DOHH2 (cell line): ENCODE measurements around the gene NFE2L3.

ENCODE experiments used
- EZH2phosphoT487 ChIP-seq: fragments of 200-600 bp; sonication (generic); IDR thresholded peaks from 2 replicates; pipeline ENCODE4 v1.6.1; 2017; ENCODE audit warnings: borderline replicate concordance, mild to moderate bottlenecking, antibody characterized with exemption, low read length, moderate library complexity, mixed read lengths
- TF ChIP-seq, protein P1 (sequence below): fragments of 200-600 bp; sonication (generic); IDR thresholded peaks from one replicate; pipeline ENCODE4 v1.5.1; 2014; ENCODE audit warnings: antibody characterized with exemption, mild to moderate bottlenecking, low read depth, low read length; ENCODE audit not compliant: poor library complexity, severe bottlenecking

- TF ChIP-seq EZH2phosphoT487, result no peak
- TF ChIP-seq, protein P1, sequence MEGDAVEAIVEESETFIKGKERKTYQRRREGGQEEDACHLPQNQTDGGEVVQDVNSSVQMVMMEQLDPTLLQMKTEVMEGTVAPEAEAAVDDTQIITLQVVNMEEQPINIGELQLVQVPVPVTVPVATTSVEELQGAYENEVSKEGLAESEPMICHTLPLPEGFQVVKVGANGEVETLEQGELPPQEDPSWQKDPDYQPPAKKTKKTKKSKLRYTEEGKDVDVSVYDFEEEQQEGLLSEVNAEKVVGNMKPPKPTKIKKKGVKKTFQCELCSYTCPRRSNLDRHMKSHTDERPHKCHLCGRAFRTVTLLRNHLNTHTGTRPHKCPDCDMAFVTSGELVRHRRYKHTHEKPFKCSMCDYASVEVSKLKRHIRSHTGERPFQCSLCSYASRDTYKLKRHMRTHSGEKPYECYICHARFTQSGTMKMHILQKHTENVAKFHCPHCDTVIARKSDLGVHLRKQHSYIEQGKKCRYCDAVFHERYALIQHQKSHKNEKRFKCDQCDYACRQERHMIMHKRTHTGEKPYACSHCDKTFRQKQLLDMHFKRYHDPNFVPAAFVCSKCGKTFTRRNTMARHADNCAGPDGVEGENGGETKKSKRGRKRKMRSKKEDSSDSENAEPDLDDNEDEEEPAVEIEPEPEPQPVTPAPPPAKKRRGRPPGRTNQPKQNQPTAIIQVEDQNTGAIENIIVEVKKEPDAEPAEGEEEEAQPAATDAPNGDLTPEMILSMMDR, result no peak
Measured at GRCh38 chr7:26135551-26135950, 16.4 kb upstream of the NFE2L3 start.
